A673 (cell line): Measurements from ENCODE around the gene SLC38A9. TPM values are rescaled to one million over a fixed set of nuclear protein-coding genes. Genes with fewer than 3 reads are reported as not detected.

Experiments used
- BruUV-seq: library from RNA; stranded (reverse); fragments of 400-500 nt; replicated peaks from 2 replicates; lab custom pipeline; 2021; lab: Mats Ljungman, UMichigan
- CTCF ChIA-PET: fragments of 300-600 bp; sonication (Branson Sonifier 250); formaldehyde crosslinking; loops from one replicate; lab custom pipeline; 2022; ENCODE audit warnings: antibody characterized with exemption; lab: Charles Lee
- POLR2A ChIA-PET: fragments of 300-600 bp; sonication (Branson Sonifier 250); formaldehyde crosslinking; loops from one replicate; lab custom pipeline; 2022; ENCODE audit warnings: antibody characterized with exemption; ENCODE audit not compliant: low non-redundant PET; lab: Charles Lee
- DNase-seq: peaks from one replicate; pipeline ENCODE4 v3.0.0-alpha.2; 2015; ENCODE audit warnings: low spot score
- H3K27ac ChIP-seq: fragments of 200-600 bp; sonication (generic); 2 replicates; pipeline ENCODE4 v1.5.1; 2016; ENCODE audit warnings: mixed run types, low read depth, mild to moderate bottlenecking, mixed read lengths, antibody characterized with exemption, low read length; ENCODE audit not compliant: poor library complexity, severe bottlenecking
- H3K27me3 ChIP-seq: fragments of 200-600 bp; sonication (generic); replicated peaks from 2 replicates; pipeline ENCODE4 v1.6.1; 2017; ENCODE audit warnings: mixed run types, low read depth, mild to moderate bottlenecking, mixed read lengths, antibody characterized with exemption, low read length; ENCODE audit not compliant: insufficient read depth, poor library complexity
- H3K36me3 ChIP-seq: fragments of 200-600 bp; sonication (generic); 2 replicates; pipeline ENCODE4 v1.6.1; 2016; ENCODE audit warnings: mixed run types, mild to moderate bottlenecking, mixed read lengths, antibody characterized with exemption, low read length; ENCODE audit not compliant: insufficient read depth, poor library complexity, severe bottlenecking
- H3K4me1 ChIP-seq: fragments of 200-600 bp; sonication (generic); 2 replicates; pipeline ENCODE4 v1.6.1; 2017; ENCODE audit warnings: mixed run types, mild to moderate bottlenecking, mixed read lengths, antibody characterized with exemption, low read length; ENCODE audit not compliant: insufficient read depth, poor library complexity, severe bottlenecking
- H3K4me3 ChIP-seq: fragments of 200-600 bp; sonication (generic); 2 replicates; pipeline ENCODE4 v1.5.1; 2016; ENCODE audit warnings: low read depth, mixed run types, mild to moderate bottlenecking, mixed read lengths, low read length; ENCODE audit not compliant: poor library complexity, severe bottlenecking
- H3K9me3 ChIP-seq: fragments of 200-600 bp; sonication (generic); 2 replicates; pipeline ENCODE4 v1.6.1; 2016; ENCODE audit warnings: mixed run types, low read depth, mild to moderate bottlenecking, mixed read lengths, antibody characterized with exemption, low read length; ENCODE audit not compliant: poor library complexity, severe bottlenecking
- EZH2 ChIP-seq: fragments of 200-600 bp; sonication (generic); IDR thresholded peaks from 2 replicates; pipeline ENCODE4 v1.6.1; 2017; ENCODE audit warnings: borderline replicate concordance, low read depth, mild to moderate bottlenecking, mixed read lengths, antibody characterized with exemption, low read length; ENCODE audit not compliant: poor library complexity, severe bottlenecking
- intact Hi-C: fragments of 100-400 bp; cut with micrococcal nuclease; formaldehyde crosslinking; loops from one replicate; pipeline ENCODE4 v1.10.0; 2022; ENCODE audit not compliant: unreplicated experiment
- total RNA-seq: library from RNA; stranded (reverse); gene quantifications from 2 replicates; pipeline ENCODE4 v1.2.3, GENCODE V29; 2021
- TF ChIP-seq, protein P1 (sequence below): fragments of 300-800, 200-600 bp; sonication (generic); conservative IDR thresholded peaks from 2 replicates; pipeline ENCODE4 v1.5.1; 2017; ENCODE audit warnings: low read depth, mild to moderate bottlenecking, antibody characterized with exemption, low read length, moderate library complexity, mixed read lengths

SLC38A9 gene
- total RNA-seq, 1 experiment from 2014 or later = 22.1 TPM

- no TSS peak for BruUV-seq
- CTCF ChIA-PET = no interaction called here
- TF ChIP-seq EZH2 = no peak
- TF ChIP-seq, protein P1, sequence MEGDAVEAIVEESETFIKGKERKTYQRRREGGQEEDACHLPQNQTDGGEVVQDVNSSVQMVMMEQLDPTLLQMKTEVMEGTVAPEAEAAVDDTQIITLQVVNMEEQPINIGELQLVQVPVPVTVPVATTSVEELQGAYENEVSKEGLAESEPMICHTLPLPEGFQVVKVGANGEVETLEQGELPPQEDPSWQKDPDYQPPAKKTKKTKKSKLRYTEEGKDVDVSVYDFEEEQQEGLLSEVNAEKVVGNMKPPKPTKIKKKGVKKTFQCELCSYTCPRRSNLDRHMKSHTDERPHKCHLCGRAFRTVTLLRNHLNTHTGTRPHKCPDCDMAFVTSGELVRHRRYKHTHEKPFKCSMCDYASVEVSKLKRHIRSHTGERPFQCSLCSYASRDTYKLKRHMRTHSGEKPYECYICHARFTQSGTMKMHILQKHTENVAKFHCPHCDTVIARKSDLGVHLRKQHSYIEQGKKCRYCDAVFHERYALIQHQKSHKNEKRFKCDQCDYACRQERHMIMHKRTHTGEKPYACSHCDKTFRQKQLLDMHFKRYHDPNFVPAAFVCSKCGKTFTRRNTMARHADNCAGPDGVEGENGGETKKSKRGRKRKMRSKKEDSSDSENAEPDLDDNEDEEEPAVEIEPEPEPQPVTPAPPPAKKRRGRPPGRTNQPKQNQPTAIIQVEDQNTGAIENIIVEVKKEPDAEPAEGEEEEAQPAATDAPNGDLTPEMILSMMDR = no peak
- Histone ChIP-seq H3K9me3 (no peaks in the 10 kb centered on the region), H3K27ac (no peak overlapping the region), H3K27me3 (no peaks in the 10 kb centered on the region), H3K36me3 (no peaks in the 10 kb centered on the region), H3K4me1 (no peaks in the 10 kb centered on the region), H3K4me3 (no peak overlapping the region)
- POLR2A ChIA-PET = no interaction called here
- no peak for DNase-seq
- intact Hi-C loops = no loop called here
Observed at GRCh38 chr5:55674340-55674739, 37.8 kb downstream of the SLC38A9 start.

DNA sequence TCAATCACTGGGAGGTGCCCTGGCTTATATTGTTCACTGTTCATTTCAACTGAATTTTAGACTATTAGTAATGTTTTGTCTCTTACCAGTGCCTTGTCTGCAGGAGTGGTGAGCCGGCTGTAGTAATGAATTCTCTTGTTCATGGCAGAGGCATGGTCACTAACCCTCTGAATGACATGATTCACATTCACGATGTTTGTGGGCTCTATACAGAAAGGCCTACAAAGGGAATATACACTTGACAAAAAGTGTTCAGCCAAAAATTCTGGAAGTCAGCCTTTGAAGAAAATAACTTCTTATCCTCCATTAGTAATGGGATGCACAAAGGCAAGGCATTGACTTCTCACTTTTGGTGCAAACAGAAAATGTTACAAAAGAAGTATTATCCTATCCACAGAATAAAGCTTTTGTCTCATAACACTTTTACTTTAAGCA is 39.6 kb downstream of the SLC38A9 start:
- no peak for DNase-seq
- Histone ChIP-seq H3K36me3 (no peaks in the 10 kb centered on the region), H3K27ac (no peak overlapping the region), H3K9me3 (no peaks in the 10 kb centered on the region), H3K27me3 (no peaks in the 10 kb centered on the region), H3K4me1 (no peaks in the 10 kb centered on the region), H3K4me3 (no peak overlapping the region)
- no TSS peak for BruUV-seq
- intact Hi-C loops = no loop called here
- CTCF ChIA-PET = no interaction called here
- POLR2A ChIA-PET = no interaction called here
- TF ChIP-seq, protein P1 = no peak
- no peak for TF ChIP-seq EZH2

GRCh38 chr5:55671975-55672374 is 40.1 kb downstream of the SLC38A9 start:
- Histone ChIP-seq H3K4me1 (no peaks in the 10 kb centered on the region), H3K36me3 (no peaks in the 10 kb centered on the region), H3K27ac (no peak overlapping the region), H3K4me3 (no peak overlapping the region), H3K27me3 (no peaks in the 10 kb centered on the region), H3K9me3 (no peaks in the 10 kb centered on the region)
- no TSS peak for BruUV-seq
- intact Hi-C loops = no loop called here
- ChIA-PET POLR2A (no interaction called here), CTCF (no interaction called here)
- no peak for DNase-seq
- TF ChIP-seq, protein P1 = no peak
- TF ChIP-seq EZH2 = no peak
